Measurements from ENCODE around the gene FPGS.

The FPGS gene

GRCh38 chr9:127854184-127854806, 51.6 kb downstream of the FPGS start, which contains the start of gene ENG:
ENG (minus strand) TSS chr9:127854658; CDS start chr9:127854355, 303 bp downstream.
- Histone ChIP-seq H3K4ac (ENCODE audit: low read depth, low read length) (no peak within 1 kb of the TSS), H3K27ac (ENCODE audit: low read depth, low read length) (peak within 1 kb of the TSS; percentile 20), H3K18ac (ENCODE audit: low read length) (peak within 1 kb of the TSS; percentile 29), H3K4me2 (ENCODE audit: low read length) (no peak within 1 kb of the TSS), H3K36me3 (ENCODE audit: control insufficient read depth, insufficient read depth, low read length) (no peaks in the 10 kb centered on the region), H3K79me2 (ENCODE audit: control insufficient read depth, insufficient read depth, low read length) (no peaks in the 10 kb centered on the region), H2BK120ac (ENCODE audit: low read depth, low read length) (no peak within 1 kb of the TSS), H2BK15ac (replicated peaks; ENCODE audit: low read depth) (no peak within 1 kb of the TSS), H4K8ac (ENCODE audit: low read depth, low read length) (no peak within 1 kb of the TSS), H3K23ac (ENCODE audit: low read length) (no peak within 1 kb of the TSS), H4K5ac (ENCODE audit: low read length) (no peak within 1 kb of the TSS), H3K9ac (ENCODE audit: low read length) (peak within 1 kb of the TSS; percentile 55), H3K56ac (ENCODE audit: low read length) (peak within 1 kb of the TSS; percentile 75), H3K4me1 (ENCODE audit: control insufficient read depth, low read depth, low read length) (peaks cover 3% of the 10 kb centered on the region), H3K4me3 (ENCODE audit: low read length) (no peak within 1 kb of the TSS), H2AK5ac (ENCODE audit: low read length) (peak within 1 kb of the TSS; percentile 25), H3K79me1 (ENCODE audit: low read length) (no peaks in the 10 kb centered on the region), H3K27me3 (ENCODE audit: insufficient read depth, low read length, poor library complexity) (no peaks in the 10 kb centered on the region), H2BK5ac (ENCODE audit: low read length) (peak within 1 kb of the TSS; percentile 5)
- DNase-seq = peak; percentile 71
- WGBS (ENCODE audit: extremely low coverage, insufficient coverage, low lambda C conversion rate) = no CpG with 5 or more reads among the region's 37 CpGs

- DNase-seq = no peak
- no peak overlapping the region for H3K27ac ChIP-seq (ENCODE audit: low read depth, low read length)
- H3K4me1 ChIP-seq (ENCODE audit: control insufficient read depth, low read depth, low read length) = peaks cover 3% of the 10 kb centered on the region
Measured at GRCh38 chr9:127854960-127855359, 52.3 kb downstream of the FPGS start.

GRCh38 chr9:127855522-127855921, 52.8 kb downstream of the FPGS start:
- Histone ChIP-seq H3K56ac (ENCODE audit: low read length) (no peak overlapping the region), H3K27me3 (ENCODE audit: insufficient read depth, low read length, poor library complexity) (no peaks in the 10 kb centered on the region), H3K27ac (ENCODE audit: low read depth, low read length) (no peak overlapping the region), H2BK5ac (ENCODE audit: low read length) (peak overlapping the region; percentile 54), H3K4me2 (ENCODE audit: low read length) (no peak overlapping the region), H3K36me3 (ENCODE audit: control insufficient read depth, insufficient read depth, low read length) (no peaks in the 10 kb centered on the region), H3K4me3 (ENCODE audit: low read length) (no peak overlapping the region), H3K18ac (ENCODE audit: low read length) (no peak overlapping the region), H3K9ac (ENCODE audit: low read length) (no peak overlapping the region), H2BK120ac (ENCODE audit: low read depth, low read length) (no peak overlapping the region), H3K4ac (ENCODE audit: low read depth, low read length) (no peak overlapping the region), H4K5ac (ENCODE audit: low read length) (no peak overlapping the region), H3K23ac (ENCODE audit: low read length) (no peak overlapping the region), H2BK15ac (replicated peaks; ENCODE audit: low read depth) (no peak overlapping the region), H4K8ac (ENCODE audit: low read depth, low read length) (no peak overlapping the region), H2AK5ac (ENCODE audit: low read length) (no peak overlapping the region), H3K4me1 (ENCODE audit: control insufficient read depth, low read depth, low read length) (peaks cover 3% of the 10 kb centered on the region), H3K79me2 (ENCODE audit: control insufficient read depth, insufficient read depth, low read length) (no peaks in the 10 kb centered on the region), H3K79me1 (ENCODE audit: low read length) (no peaks in the 10 kb centered on the region)
- WGBS (ENCODE audit: extremely low coverage, insufficient coverage, low lambda C conversion rate) = no CpG with 5 or more reads among the region's 5 CpGs
- no peak for DNase-seq

More at GRCh38 chr9:127854960-127855359, 52.3 kb downstream of the FPGS start:
- no peak overlapping the region for H3K4me3 ChIP-seq (ENCODE audit: low read length)
- H3K27me3 ChIP-seq (ENCODE audit: insufficient read depth, low read length, poor library complexity) = no peaks in the 10 kb centered on the region
- H4K5ac ChIP-seq (ENCODE audit: low read length) = no peak overlapping the region
- H3K23ac ChIP-seq (ENCODE audit: low read length) = no peak overlapping the region
- no peak overlapping the region for H2BK5ac ChIP-seq (ENCODE audit: low read length)
- no peaks in the 10 kb centered on the region for H3K36me3 ChIP-seq (ENCODE audit: control insufficient read depth, insufficient read depth, low read length)
- H3K79me2 ChIP-seq (ENCODE audit: control insufficient read depth, insufficient read depth, low read length) = no peaks in the 10 kb centered on the region
- no peak overlapping the region for H3K4me2 ChIP-seq (ENCODE audit: low read length)
- no peak overlapping the region for H2BK15ac ChIP-seq (replicated peaks; ENCODE audit: low read depth)
- H3K79me1 ChIP-seq (ENCODE audit: low read length) = no peaks in the 10 kb centered on the region
- no peak overlapping the region for H3K56ac ChIP-seq (ENCODE audit: low read length)
- no peak overlapping the region for H4K8ac ChIP-seq (ENCODE audit: low read depth, low read length)
- H3K4ac ChIP-seq (ENCODE audit: low read depth, low read length) = no peak overlapping the region
- H2BK120ac ChIP-seq (ENCODE audit: low read depth, low read length) = no peak overlapping the region
- peak overlapping the region; percentile 29 for H3K18ac ChIP-seq (ENCODE audit: low read length)
- no peak overlapping the region for H2AK5ac ChIP-seq (ENCODE audit: low read length)
- no CpG with 5 or more reads among the region's 11 CpGs for WGBS (ENCODE audit: extremely low coverage, insufficient coverage, low lambda C conversion rate)
- H3K9ac ChIP-seq (ENCODE audit: low read length) = no peak overlapping the region

DNA sequence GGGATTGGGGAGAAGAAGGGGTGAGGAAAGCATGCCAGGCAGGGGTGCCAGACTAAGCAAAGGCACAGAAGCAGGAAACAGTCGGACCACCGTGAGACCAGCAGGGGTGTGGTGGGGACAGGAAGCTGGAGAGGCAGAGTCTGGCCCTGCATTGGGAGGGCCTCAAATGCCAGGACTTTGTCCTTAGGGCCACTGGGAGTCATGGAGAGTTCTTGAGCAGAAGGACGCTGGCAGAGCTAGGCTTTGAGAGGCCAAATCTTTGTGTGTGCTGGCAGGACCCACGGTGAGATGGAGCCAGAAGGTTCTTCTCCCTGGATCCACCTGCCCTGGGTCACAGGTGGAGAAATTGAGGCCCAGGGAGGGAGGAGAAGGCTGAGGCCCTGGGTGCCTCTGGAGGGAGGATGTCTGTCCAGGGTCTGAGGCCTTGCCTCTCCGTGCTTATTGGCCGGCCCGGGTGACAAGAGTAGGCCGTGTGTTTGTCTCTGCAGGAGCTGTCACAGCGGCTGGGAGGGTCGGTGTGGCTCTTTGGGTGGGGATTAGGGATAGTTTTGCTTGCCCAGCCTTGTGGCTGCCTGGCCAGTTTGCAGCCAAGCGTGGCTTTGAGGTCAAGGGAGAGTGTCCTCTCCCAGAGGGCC, 53.5 kb downstream of the FPGS start:
- Histone ChIP-seq H2BK120ac (ENCODE audit: low read depth, low read length) (no peak overlapping the region), H2AK5ac (ENCODE audit: low read length) (peak overlapping the region; percentile 11), H3K56ac (ENCODE audit: low read length) (peak overlapping the region; percentile 35), H3K27me3 (ENCODE audit: insufficient read depth, low read length, poor library complexity) (no peaks in the 10 kb centered on the region), H3K4me1 (ENCODE audit: control insufficient read depth, low read depth, low read length) (peaks cover 3% of the 10 kb centered on the region), H3K36me3 (ENCODE audit: control insufficient read depth, insufficient read depth, low read length) (no peaks in the 10 kb centered on the region), H3K4me3 (ENCODE audit: low read length) (no peak overlapping the region), H4K5ac (ENCODE audit: low read length) (no peak overlapping the region), H3K23ac (ENCODE audit: low read length) (no peak overlapping the region), H4K8ac (ENCODE audit: low read depth, low read length) (no peak overlapping the region), H3K4me2 (ENCODE audit: low read length) (no peak overlapping the region), H3K79me1 (ENCODE audit: low read length) (no peaks in the 10 kb centered on the region), H3K4ac (ENCODE audit: low read depth, low read length) (no peak overlapping the region), H2BK15ac (replicated peaks; ENCODE audit: low read depth) (no peak overlapping the region), H3K18ac (ENCODE audit: low read length) (no peak overlapping the region), H3K79me2 (ENCODE audit: control insufficient read depth, insufficient read depth, low read length) (no peaks in the 10 kb centered on the region), H3K9ac (ENCODE audit: low read length) (no peak overlapping the region), H3K27ac (ENCODE audit: low read depth, low read length) (no peak overlapping the region), H2BK5ac (ENCODE audit: low read length) (no peak overlapping the region)
- DNase-seq = peak; percentile 51
- WGBS (ENCODE audit: extremely low coverage, insufficient coverage, low lambda C conversion rate) = no CpG with 5 or more reads among the region's 11 CpGs

DNA sequence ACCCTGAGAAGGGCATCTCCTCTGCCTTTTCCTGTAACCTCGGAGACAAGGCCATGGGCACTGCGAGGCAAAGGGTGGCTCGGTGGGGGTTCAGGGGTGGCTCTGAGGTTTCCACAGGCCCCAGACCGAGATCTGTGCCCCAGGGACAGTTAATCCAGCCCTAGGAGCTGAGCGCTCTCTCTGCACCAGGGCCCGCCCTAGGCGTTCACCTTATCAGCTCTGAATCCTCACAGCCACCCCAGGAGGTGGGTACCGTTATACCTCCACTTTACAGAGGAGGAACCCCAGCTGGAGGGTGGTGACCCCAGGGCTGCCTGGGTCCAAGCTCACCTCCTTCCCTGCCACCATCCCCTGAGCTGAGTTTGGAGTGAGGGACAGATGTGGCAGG, 54.0 kb downstream of the FPGS start:
- H2BK15ac ChIP-seq (replicated peaks; ENCODE audit: low read depth) = no peak overlapping the region
- no peak overlapping the region for H2AK5ac ChIP-seq (ENCODE audit: low read length)
- H2BK120ac ChIP-seq (ENCODE audit: low read depth, low read length) = no peak overlapping the region
- H3K4me2 ChIP-seq (ENCODE audit: low read length) = no peak overlapping the region
- no peak overlapping the region for H3K27ac ChIP-seq (ENCODE audit: low read depth, low read length)
- H2BK5ac ChIP-seq (ENCODE audit: low read length) = no peak overlapping the region
- H3K4me3 ChIP-seq (ENCODE audit: low read length) = no peak overlapping the region
- no peak overlapping the region for H4K5ac ChIP-seq (ENCODE audit: low read length)
- H3K79me1 ChIP-seq (ENCODE audit: low read length) = no peaks in the 10 kb centered on the region
- no peak overlapping the region for H3K4ac ChIP-seq (ENCODE audit: low read depth, low read length)
- H3K18ac ChIP-seq (ENCODE audit: low read length) = no peak overlapping the region
- H3K56ac ChIP-seq (ENCODE audit: low read length) = no peak overlapping the region
- DNase-seq = no peak
- no peaks in the 10 kb centered on the region for H3K36me3 ChIP-seq (ENCODE audit: control insufficient read depth, insufficient read depth, low read length)
- no peak overlapping the region for H3K9ac ChIP-seq (ENCODE audit: low read length)
- H3K23ac ChIP-seq (ENCODE audit: low read length) = no peak overlapping the region
- WGBS (ENCODE audit: extremely low coverage, insufficient coverage, low lambda C conversion rate) = no CpG with 5 or more reads among the region's 8 CpGs
- H3K27me3 ChIP-seq (ENCODE audit: insufficient read depth, low read length, poor library complexity) = no peaks in the 10 kb centered on the region
- H4K8ac ChIP-seq (ENCODE audit: low read depth, low read length) = no peak overlapping the region
- H3K4me1 ChIP-seq (ENCODE audit: control insufficient read depth, low read depth, low read length) = peaks cover 3% of the 10 kb centered on the region
- no peaks in the 10 kb centered on the region for H3K79me2 ChIP-seq (ENCODE audit: control insufficient read depth, insufficient read depth, low read length)
